ENCODE data around the gene ALDH7A1.
"Not testable (repeated sequence)": the region's sequence is repeated elsewhere in the genome, so short reads cannot be mapped to it uniquely, and the experiment has no call there.

Gene ALDH7A1

GRCh38 chr5:126540631-126541030 is 54.4 kb downstream of the ALDH7A1 start:
- Histone ChIP-seq H3K27ac (no peak overlapping the region), H3K4me3 (no peak overlapping the region)

- H3K4me3 ChIP-seq, result no peak overlapping the region
- peak overlapping the region in 1 of 21 experiments; percentile 20 for H3K27ac ChIP-seq
Measured at GRCh38 chr5:126538579-126538978, 56.4 kb downstream of the ALDH7A1 start.

- Histone ChIP-seq H3K27ac (no peak overlapping the region), H3K4me3 (no peak overlapping the region)
Measured at GRCh38 chr5:126536874-126537273, 58.1 kb downstream of the ALDH7A1 start.

- no peak overlapping the region for H3K27ac ChIP-seq
- H3K4me3 ChIP-seq, result no peak overlapping the region
Measured at GRCh38 chr5:126535856-126536545, 59.0 kb downstream of the ALDH7A1 start.

GRCh38 chr5:126534553-126534952 is 60.5 kb downstream of the ALDH7A1 start:
- H3K27ac ChIP-seq, result no peak overlapping the region
- H3K4me3 ChIP-seq, result no peak overlapping the region

- H3K4me3 ChIP-seq, result no peak overlapping the region
- H3K27ac ChIP-seq, result peak overlapping the region in 5 of 21 experiments; percentile 12 to 71 (median 19)
Measured at GRCh38 chr5:126531543-126532120, 63.4 kb downstream of the ALDH7A1 start.

GRCh38 chr5:126527892-126528291 is 67.1 kb downstream of the ALDH7A1 start:
- Histone ChIP-seq H3K4me3 (no peak overlapping the region), H3K27ac (no peak overlapping the region)

GRCh38 chr5:126527158-126527557 is 67.9 kb downstream of the ALDH7A1 start:
- Histone ChIP-seq H3K27ac (no peak overlapping the region), H3K4me3 (no peak overlapping the region)

- Histone ChIP-seq H3K27ac (no peak overlapping the region), H3K4me3 (no peak overlapping the region)
Measured at GRCh38 chr5:126526493-126526892, 68.5 kb downstream of the ALDH7A1 start.

- Histone ChIP-seq H3K4me3 (no peak overlapping the region), H3K27ac (peak overlapping the region in 1 of 21 experiments; percentile 55)
Measured at GRCh38 chr5:126525630-126526245, 69.3 kb downstream of the ALDH7A1 start.

- Histone ChIP-seq H3K4me3 (no peak overlapping the region), H3K27ac (peak overlapping the region in 1 of 21 experiments; percentile 32)
Measured at GRCh38 chr5:126523818-126524510, 71.1 kb downstream of the ALDH7A1 start.

- Histone ChIP-seq H3K27ac (no peak overlapping the region), H3K4me3 (no peak overlapping the region)
Measured at GRCh38 chr5:126521130-126521529, 73.9 kb downstream of the ALDH7A1 start.

GRCh38 chr5:126520593-126520953 is 74.4 kb downstream of the ALDH7A1 start:
- Histone ChIP-seq H3K27ac (peak overlapping the region in 2 of 21 experiments; percentile 59 to 74), H3K4me3 (no peak overlapping the region)

GRCh38 chr5:126519637-126520592 is 75.1 kb downstream of the ALDH7A1 start:
- H3K27ac ChIP-seq, result peak overlapping the region in 16 of 21 experiments; percentile 5 to 74 (median 54)
- no peak overlapping the region for H3K4me3 ChIP-seq

- H3K27ac ChIP-seq, result peak overlapping the region in 6 of 21 experiments; percentile 16 to 69 (median 61)
- H3K4me3 ChIP-seq, result not testable (repeated sequence)
Measured at GRCh38 chr5:126519223-126519622, 75.8 kb downstream of the ALDH7A1 start.

GRCh38 chr5:126516852-126517251 is 78.2 kb downstream of the ALDH7A1 start:
- Histone ChIP-seq H3K27ac (no peak overlapping the region), H3K4me3 (no peak overlapping the region)

GRCh38 chr5:126516133-126516532 is 78.9 kb downstream of the ALDH7A1 start:
- no peak overlapping the region for H3K4me3 ChIP-seq
- H3K27ac ChIP-seq, result no peak overlapping the region

GRCh38 chr5:126515337-126515736 is 79.7 kb downstream of the ALDH7A1 start:
- H3K27ac ChIP-seq, result peak overlapping the region in 2 of 21 experiments; percentile 28 to 47
- H3K4me3 ChIP-seq, result no peak overlapping the region

- Histone ChIP-seq H3K4me3 (no peak overlapping the region), H3K27ac (peak overlapping the region in 2 of 21 experiments; percentile 8 to 20)
Measured at GRCh38 chr5:126514558-126515141, 80.4 kb downstream of the ALDH7A1 start.

Data from skin epidermis (tissue), 12 donors.